ENCODE results near the gene CWH43. TPM values are rescaled to one million over a fixed set of nuclear protein-coding genes. Genes with fewer than 3 reads are reported as not detected.

The CWH43 gene
- total RNA-seq, 1 donor, result not detected

DNA sequence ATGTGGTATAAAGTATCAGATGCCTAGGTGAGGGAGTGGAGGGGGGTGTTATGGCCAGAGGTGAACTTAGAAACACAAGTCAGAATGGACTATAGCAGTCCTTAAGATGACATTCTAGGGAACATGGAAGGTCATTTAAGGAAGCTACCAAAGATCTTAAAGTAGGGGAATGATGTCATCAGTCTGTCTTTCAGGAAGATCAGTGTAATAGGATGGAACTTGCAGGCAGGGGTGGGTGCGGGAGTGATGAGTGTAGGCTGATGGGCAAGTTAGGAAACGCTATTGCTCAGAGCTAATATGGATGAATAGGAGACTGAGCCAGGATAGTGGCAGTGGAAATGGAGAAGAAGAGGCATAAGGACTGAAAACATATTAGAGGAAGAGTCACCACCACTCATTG is 27.5 kb upstream of the CWH43 start:
- no peak for TF ChIP-seq CTCF (IDR thresholded peaks at IDR 0.05; ENCODE audit: insufficient read depth, low read length)
- H3K4me3 ChIP-seq (ENCODE audit: low read depth, low read length), result no peak overlapping the region
- DNase-seq (ENCODE audit: low read depth), result no peak

- TF ChIP-seq CTCF (IDR thresholded peaks at IDR 0.05; ENCODE audit: insufficient read depth, low read length), result no peak
- DNase-seq (ENCODE audit: low read depth), result no peak
Observed at GRCh38 chr4:48960988-48961635, 25.0 kb upstream of the CWH43 start.

GRCh38 chr4:48962636-48963035 is 23.4 kb upstream of the CWH43 start:
- DNase-seq (ENCODE audit: low read depth), result no peak
- no peak overlapping the region for H3K4me3 ChIP-seq (ENCODE audit: low read depth, low read length)
- TF ChIP-seq CTCF (IDR thresholded peaks at IDR 0.05; ENCODE audit: insufficient read depth, low read length), result no peak

More at GRCh38 chr4:48960988-48961635, 25.0 kb upstream of the CWH43 start:
- no peak overlapping the region for H3K4me3 ChIP-seq (ENCODE audit: low read depth, low read length)

- no peak overlapping the region for H3K4me3 ChIP-seq (ENCODE audit: low read depth, low read length)
- DNase-seq (ENCODE audit: low read depth), result peak; percentile 94
- TF ChIP-seq CTCF (IDR thresholded peaks at IDR 0.05; ENCODE audit: insufficient read depth, low read length), result peak; percentile 98
Observed at GRCh38 chr4:48963042-48963679, 22.9 kb upstream of the CWH43 start.

DNA sequence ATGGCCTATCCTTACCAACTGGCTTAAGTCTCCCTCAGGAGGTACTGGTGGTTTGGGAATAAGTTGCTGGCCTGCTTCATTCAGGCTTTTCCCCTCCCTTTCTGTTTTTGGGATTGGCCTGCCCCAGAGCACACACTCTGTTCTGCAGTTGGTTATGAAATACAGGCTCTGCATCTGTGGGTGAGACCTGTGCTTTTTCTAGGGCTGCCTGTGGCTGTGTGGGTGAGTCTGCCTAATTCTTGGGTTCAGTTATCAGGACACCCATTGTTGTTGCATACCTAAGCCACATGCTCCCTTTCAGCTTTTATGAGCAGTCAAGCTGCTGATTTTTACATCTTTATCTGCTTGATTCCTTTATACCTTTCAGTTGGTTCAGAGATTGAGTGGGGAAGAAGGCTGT is 19.0 kb upstream of the CWH43 start:
- no peak overlapping the region for H3K4me3 ChIP-seq (ENCODE audit: low read depth, low read length)
- peak; percentile 36 for DNase-seq (ENCODE audit: low read depth)
- TF ChIP-seq CTCF (IDR thresholded peaks at IDR 0.05; ENCODE audit: insufficient read depth, low read length), result no peak

DNA sequence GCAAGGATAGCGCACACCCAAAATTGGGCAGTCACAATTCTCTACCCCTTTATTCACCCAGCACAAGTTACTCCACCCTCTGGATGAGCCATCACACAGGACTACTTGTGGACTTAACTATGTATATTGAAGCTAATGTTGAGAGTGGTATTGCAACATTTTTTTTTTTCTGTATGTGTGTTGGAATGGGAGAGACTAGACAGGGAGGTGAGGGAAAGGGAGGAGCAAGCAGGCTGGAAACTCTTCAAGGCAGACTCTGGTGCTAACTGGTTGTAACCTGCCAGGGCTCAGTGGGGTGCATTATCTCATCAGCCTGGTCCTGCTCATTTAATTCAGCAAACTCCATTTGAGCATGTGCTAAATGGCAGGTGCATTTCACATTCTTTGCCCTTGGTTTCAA is 18.4 kb upstream of the CWH43 start:
- peak; percentile 21 for DNase-seq (ENCODE audit: low read depth)
- no peak for TF ChIP-seq CTCF (IDR thresholded peaks at IDR 0.05; ENCODE audit: insufficient read depth, low read length)

More for the DNA sequence above, 18.4 kb upstream of the CWH43 start:
- H3K4me3 ChIP-seq (ENCODE audit: low read depth, low read length), result no peak overlapping the region
